ENCODE measurements around the gene HAL. TPM values are rescaled to one million over a fixed set of nuclear protein-coding genes. Genes with fewer than 3 reads are reported as not detected.

Gene HAL
- total and polyA plus RNA-seq, 2 of the 8 experiments (the other 6 are each of a cell fraction or from before 2014, with no cell fraction given) = 0.12 to 0.17 TPM

- Histone ChIP-seq H4K8ac (ENCODE audit: extremely low read depth, insufficient read depth, low read length) (no peak overlapping the region), H2BK20ac (ENCODE audit: low read length) (no peak overlapping the region), H2BK5ac (ENCODE audit: low read depth, low read length) (no peak overlapping the region), H3K36me3 (ENCODE audit: control insufficient read depth in 2 of 4, insufficient read depth in 4 of 4, low read length in 3 of 4) (no peaks in the 10 kb centered on the region), H3K23me2 (ENCODE audit: low read depth, low read length) (no peaks in the 10 kb centered on the region), H3K79me1 (ENCODE audit: low read depth, low read length) (no peaks in the 10 kb centered on the region), H3K9ac (replicated peaks in 1 of 4; ENCODE audit: extremely low read depth in 1 of 4, low read depth in 3 of 4, low read length in 3 of 4) (no peak overlapping the region), H3K79me2 (ENCODE audit: control insufficient read depth in 1 of 2, insufficient read depth in 2 of 2, low read length in 2 of 2) (no peaks in the 10 kb centered on the region), H3K27ac (ENCODE audit: low read depth, low read length) (no peak overlapping the region), H2AK5ac (ENCODE audit: low read depth, low read length) (no peak overlapping the region), H2BK15ac (ENCODE audit: low read length) (no peak overlapping the region), H3K4ac (replicated peaks; ENCODE audit: insufficient read length, low read depth, low read length) (no peak overlapping the region), H3K23ac (ENCODE audit: insufficient read length) (no peak overlapping the region), H3K56ac (replicated peaks; ENCODE audit: insufficient read length, low read depth, low read length) (no peak overlapping the region), H4K91ac (replicated peaks; ENCODE audit: insufficient read length, low read length) (no peak overlapping the region), H2AFZ (ENCODE audit: low read length) (no peak overlapping the region), H3K4me2 (ENCODE audit: insufficient read depth in 1 of 2, low read depth in 2 of 2, low read length in 2 of 2) (no peak overlapping the region), H3K14ac (ENCODE audit: insufficient read length) (no peak overlapping the region), H3K4me1 (replicated peaks in 1 of 4; ENCODE audit: control insufficient read depth in 3 of 4, insufficient read depth in 4 of 4, low read length in 3 of 4) (peaks cover 0 to 10% (median 5%) of the 10 kb centered on the region in 4 experiments; a peak in 6 of 7 replicates), H3K27me3 (replicated peaks in 1 of 4; ENCODE audit: control insufficient read depth in 3 of 4, extremely low read depth in 1 of 4, insufficient read depth in 3 of 4, low read length in 3 of 4) (no peaks in the 10 kb centered on the region), H3K9me3 (ENCODE audit: insufficient read depth in 2 of 2, low read depth in 1 of 2, low read length in 1 of 2) (no peaks in the 10 kb centered on the region; a peak in 1 of 4 replicates), H3K4me3 (ENCODE audit: extremely low read depth in 1 of 4, insufficient read depth in 2 of 4, low read depth in 3 of 4, low read length in 4 of 4) (no peak overlapping the region), H2BK12ac (ENCODE audit: low read depth, low read length) (no peak overlapping the region), H4K20me1 (replicated peaks in 1 of 2; ENCODE audit: control insufficient read depth in 1 of 2, insufficient read depth in 2 of 2, low read length in 2 of 2) (no peaks in the 10 kb centered on the region), H4K5ac (ENCODE audit: insufficient read length, low read depth, low read length) (no peak overlapping the region), H2BK120ac (replicated peaks; ENCODE audit: low read depth, low read length) (no peak overlapping the region), H3K18ac (ENCODE audit: extremely low read depth, low read length) (no peak overlapping the region)
- FAIRE-seq (no peak), DNase-seq (ENCODE audit: low read depth in 1 of 2, low spot score in 2 of 2) (no peak)
- TF ChIP-seq CBX8 (IDR thresholded peaks at IDR 0.05; ENCODE audit: borderline replicate concordance, low read depth, low read length) (no peak), SIX5 (IDR thresholded peaks at IDR 0.05; ENCODE audit: low read depth, low read length) (no peak), CREB1 (IDR thresholded peaks at IDR 0.05) (no peak), RAD21 (IDR thresholded peaks at IDR 0.05 in 1 of 2, conservative IDR thresholded peaks at IDR 0.05 in 1 of 2; ENCODE audit: low read depth in 2 of 2, low read length in 2 of 2) (no peak), ZNF274 (IDR thresholded peaks at IDR 0.05; ENCODE audit: borderline replicate concordance, extremely low read depth, low read length) (no peak), SP2 (IDR thresholded peaks at IDR 0.05; ENCODE audit: low read length) (no peak), RNF2 (IDR thresholded peaks at IDR 0.05; ENCODE audit: borderline replicate concordance, low read depth, low read length, missing control alignments, poor library complexity, severe bottlenecking) (no peak), E2F6 (IDR thresholded peaks at IDR 0.05) (no peak)
- WGBS, 2 experiments (ENCODE audit: extremely low coverage in 1 of 2, insufficient coverage in 1 of 2, insufficient read length in 1 of 2, insufficient replicate concordance in 2 of 2, low coverage in 1 of 2, low lambda C conversion rate in 2 of 2, missing lambda C conversion rate in 1 of 2) = 93% methylated on average over 2 of the region's 2 CpGs; no CpG with 5 or more reads in 1 of the 2 experiments
- POLR2A ChIA-PET (ENCODE audit: partially characterized antibody) = no interaction called here
- CTCF ChIA-PET (ENCODE audit: partially characterized antibody) = interaction anchor here (0.6 to 7.3 kb wide), 4 partner anchors 15 to 179 kb away, joined by 3 to 69 read pairs (median 5); partner anchors contain the start of gene HAL
Measured at GRCh38 chr12:95974358-95974757, 21.8 kb downstream of the HAL start.
